SK-N-SH (cell line): Measurements from ENCODE around the gene HUWE1. TPM values are rescaled to one million over a fixed set of nuclear protein-coding genes. Genes with fewer than 3 reads are reported as not detected.

ENCODE experiments used
- CTCF ChIA-PET: fragments of 300-600, 350-600 bp; formaldehyde crosslinking; extraction: SDS; loops from one replicate; lab custom pipeline; 2021; lab: Yijun Ruan, JAX
- POLR2A ChIA-PET: fragments of 350-600 bp; sonication (Branson Sonifier 250); formaldehyde crosslinking; extraction: SDS; loops from one replicate; lab custom pipeline; 2020; ENCODE audit warnings: antibody characterized with exemption, inconsistent platforms; lab: Yijun Ruan, JAX
- DNase-seq: peaks from one replicate; pipeline ENCODE4 v3.0.0; 2012
- H2AFZ ChIP-seq: fragments of 200-600 bp; sonication (generic); 2 replicates; pipeline ENCODE4 v1.8.1; 2016; ENCODE audit warnings: antibody characterized with exemption, mild to moderate bottlenecking, low read depth
- H3F3A ChIP-seq: fragments of 200-600 bp; sonication (generic); replicated peaks from 2 replicates; pipeline ENCODE3; 2016; ENCODE audit warnings: antibody characterized with exemption, mild to moderate bottlenecking; ENCODE audit not compliant: insufficient read depth
- H3K27ac ChIP-seq, 2 experiments: fragments of 200-500 bp in 1 of 2; fragments of 200-600 bp in 1 of 2; sonication (Bioruptor generic) in 1 of 2; sonication (generic), shearing (Covaris generic) in 1 of 2; 2 replicates each; pipeline versions ENCODE4 v1.5.1 to v1.6.1; 2014 to 2016; ENCODE audit warnings: low read depth in 2 of 2, inconsistent platforms in 1 of 2, low read length in 1 of 2, mild to moderate bottlenecking in 1 of 2, mixed read lengths in 1 of 2
- H3K27me3 ChIP-seq: fragments of 200-600 bp; sonication (generic), shearing (Covaris generic); 2 replicates; pipeline ENCODE4 v1.6.1; 2016; ENCODE audit warnings: mixed run types; ENCODE audit not compliant: insufficient read depth
- H3K36me3 ChIP-seq, 2 experiments: fragments of 200-500 bp in 1 of 2; fragments of 200-600 bp in 1 of 2; sonication (Bioruptor generic) in 1 of 2; sonication (generic) in 1 of 2; replicated peaks in 1 of 2; 2 replicates each; pipeline versions ENCODE3 to v1.5.1; 2014 to 2016; ENCODE audit warnings: low read length in 1 of 2, mild to moderate bottlenecking in 1 of 2; ENCODE audit not compliant: insufficient read depth in 2 of 2, control insufficient read depth in 1 of 2
- H3K4me1 ChIP-seq, 2 experiments: fragments of 200-500 bp in 1 of 2; fragments of 200-600 bp in 1 of 2; sonication (Bioruptor generic) in 1 of 2; sonication (generic), shearing (Covaris generic) in 1 of 2; 2 replicates each; pipeline versions ENCODE4 v1.5.1 to v1.6.1; 2014 to 2016; ENCODE audit warnings: low read depth in 1 of 2, low read length in 1 of 2, mixed run types in 1 of 2; ENCODE audit not compliant: insufficient read depth in 2 of 2, control insufficient read depth in 1 of 2
- H3K4me2 ChIP-seq: fragments of 200-600 bp; sonication (generic), shearing (Covaris generic); 2 replicates; pipeline ENCODE4 v1.6.1; 2017; ENCODE audit warnings: mixed run types
- H3K4me3 ChIP-seq, 2 experiments: fragments of 200-500 bp in 1 of 2; fragments of 200-600 bp in 1 of 2; sonication (Bioruptor generic) in 1 of 2; sonication (generic), shearing (Covaris generic) in 1 of 2; 2 replicates each; pipeline versions ENCODE4 v1.5.1 to v1.8.1; 2014 to 2016; ENCODE audit warnings: low read depth in 2 of 2, inconsistent platforms in 1 of 2, low read length in 1 of 2, mild to moderate bottlenecking in 1 of 2, mixed read lengths in 1 of 2, moderate library complexity in 1 of 2
- H3K79me2 ChIP-seq: fragments of 200-600 bp; sonication (generic); 2 replicates; pipeline ENCODE4 v1.8.1; 2017; ENCODE audit warnings: mild to moderate bottlenecking; ENCODE audit not compliant: insufficient read depth
- H3K9ac ChIP-seq: fragments of 200-600 bp; sonication (generic); 2 replicates; pipeline ENCODE4 v1.6.1; 2017; ENCODE audit warnings: mixed run types
- H3K9me2 ChIP-seq: fragments of 200-600 bp; sonication (generic); 2 replicates; pipeline ENCODE4 v1.6.1; 2017; ENCODE audit warnings: mixed run types
- H3K9me3 ChIP-seq: fragments of 200-600 bp; sonication (generic); 2 replicates; pipeline ENCODE4 v1.6.1; 2017; ENCODE audit warnings: mixed run types, mild to moderate bottlenecking, moderate library complexity
- H4K20me1 ChIP-seq: fragments of 200-600 bp; sonication (generic); 2 replicates; pipeline ENCODE4 v1.6.1; 2017; ENCODE audit warnings: mild to moderate bottlenecking, mixed run types; ENCODE audit not compliant: insufficient read depth
- CHD2 ChIP-seq: fragments of 150-350 bp; IDR thresholded peaks from 2 replicates; pipeline ENCODE4 v1.6.1; 2018; ENCODE audit warnings: low read length; ENCODE audit not compliant: partially characterized antibody
- EP300 ChIP-seq, 2 experiments: IDR thresholded peaks; 2 replicates each; pipeline versions ENCODE4 v1.4.0 to v1.6.1; 2012; ENCODE audit warnings: borderline replicate concordance in 1 of 2, low read depth in 1 of 2, low read length in 1 of 2
- FOSL2 ChIP-seq: IDR thresholded peaks from 2 replicates; pipeline ENCODE4 v1.4.0; 2012; ENCODE audit warnings: low read depth, mild to moderate bottlenecking, moderate library complexity, borderline replicate concordance
- FOXJ3 ChIP-seq: sonication (generic); formaldehyde crosslinking; IDR thresholded peaks from 2 replicates; pipeline ENCODE4 v1.5.1; 2020; ENCODE audit warnings: mild to moderate bottlenecking, missing genetic modification reagents
- FOXM1 ChIP-seq: IDR thresholded peaks from 2 replicates; pipeline ENCODE4 v1.4.0; 2012; ENCODE audit warnings: low read depth, mild to moderate bottlenecking
- JUND ChIP-seq: IDR thresholded peaks from 2 replicates; pipeline ENCODE4 v1.4.0; 2012
- MEF2A ChIP-seq: IDR thresholded peaks from 2 replicates; pipeline ENCODE4 v1.4.0; 2012; ENCODE audit warnings: low read depth, borderline replicate concordance
- TCF12 ChIP-seq: IDR thresholded peaks from 2 replicates; pipeline ENCODE4 v1.4.0; 2012
- WGBS: methylation state at CpG from one replicate; pipeline ENCODE4 v1.1.6; 2017; ENCODE audit warnings: low lambda C conversion rate; 5-methylcytosine and 5-hydroxymethylcytosine counted together
- polyA plus RNA-seq, 3 experiments: library from polyadenylated mRNA; depleted of rRNA; stranded (reverse); fragments of >200 nt; gene quantifications; 2 replicates each; pipeline ENCODE4 v1.2.3, GENCODE V29; 2012
- TF ChIP-seq, protein P1 (sequence below): IDR thresholded peaks from 2 replicates; pipeline ENCODE4; 2012
- TF ChIP-seq, protein P2 (sequence below): IDR thresholded peaks from 2 replicates; pipeline ENCODE4 v1.4.0; 2012; ENCODE audit warnings: low read depth, borderline replicate concordance

Gene HUWE1
- polyA plus RNA-seq, 1 of the 3 experiments (the other 2 are of a cell fraction), result 43.4 TPM

DNA sequence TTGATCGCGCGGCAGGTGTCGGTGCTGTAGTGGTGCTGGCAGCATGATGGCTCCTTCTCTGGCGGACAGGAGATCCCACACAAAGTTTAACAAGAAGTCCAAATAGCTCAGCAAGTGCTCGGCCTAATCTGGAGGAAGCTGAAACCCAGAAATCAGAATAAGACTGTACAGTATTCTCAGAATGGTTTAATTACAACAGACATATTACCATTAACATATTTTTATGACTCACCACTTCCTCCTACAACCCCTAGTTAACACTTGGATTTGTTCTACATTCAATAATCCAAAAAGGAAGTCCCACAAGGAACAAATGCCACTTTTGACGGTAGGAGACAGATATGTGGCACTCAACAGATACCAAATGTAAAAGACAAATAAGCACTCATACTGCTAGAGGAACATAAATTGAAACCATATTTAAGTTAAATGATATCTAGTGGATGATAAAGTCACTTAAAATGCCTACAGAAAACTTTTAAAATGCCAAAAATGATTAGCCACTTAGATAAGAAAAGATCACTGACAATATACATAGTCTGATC is 91.2 kb downstream of the HUWE1 start:
- CTCF ChIA-PET, result no interaction called here
- peak overlapping the region; percentile 27; the same call in 1 of the 2 replicates for H3K4me2 ChIP-seq
- DNase-seq, result no peak

DNA sequence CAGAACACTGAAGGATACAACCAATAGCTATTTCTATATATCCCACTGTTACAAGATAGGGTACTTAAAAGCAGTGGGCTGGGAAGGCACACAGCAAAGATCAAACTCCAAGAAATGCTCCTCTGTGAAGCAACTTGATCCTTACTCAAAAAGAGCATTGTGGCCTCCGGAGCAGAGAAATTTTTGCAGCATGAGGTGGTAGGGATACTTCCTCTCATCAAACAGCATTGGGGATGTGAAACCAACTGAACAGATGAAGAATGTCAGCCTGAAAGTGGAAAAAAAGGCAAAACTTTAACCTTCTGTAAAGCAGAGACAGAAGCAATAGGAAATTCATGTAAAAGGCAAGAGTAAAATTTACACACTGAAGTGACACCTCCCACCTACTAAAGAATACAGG is 92.2 kb downstream of the HUWE1 start:
- Histone ChIP-seq H2AFZ (no peak overlapping the region), H3K27ac (peak overlapping the region; percentile 64 to 67; a peak in 3 of 4 replicates), H3K36me3 (peaks cover 40 to 55% of the 10 kb centered on the region in 2 experiments), H3F3A (peaks cover 19% of the 10 kb centered on the region), H3K4me3 (no peak overlapping the region), H3K4me1 (peaks cover 0 to 11% of the 10 kb centered on the region in 2 experiments; a peak in 3 of 4 replicates), H3K27me3 (no peaks in the 10 kb centered on the region), H4K20me1 (no peaks in the 10 kb centered on the region), H3K9me3 (no peaks in the 10 kb centered on the region), H3K79me2 (peaks cover 11% of the 10 kb centered on the region; the same call in 1 of the 2 replicates), H3K4me2 (peak overlapping the region; percentile 27), H3K9me2 (no peaks in the 10 kb centered on the region), H3K9ac (no peak overlapping the region; the same call in 1 of the 2 replicates)
- TF ChIP-seq JUND, result 0 out of 2 replicates have a peak, but pooled peaks have one; percentile 23
- TF ChIP-seq TCF12, result 0 out of 2 replicates have a peak, but pooled peaks have one; percentile 12
- TF ChIP-seq FOSL2, result peak; percentile 14; the same call in 1 of the 2 replicates
- TF ChIP-seq FOXJ3, result no peak
- ChIA-PET POLR2A (no interaction called here), CTCF (no interaction called here)
- WGBS, result 17% methylated on average over 1 of the region's 1 CpG
- no peak for DNase-seq

More for the DNA sequence above, 91.2 kb downstream of the HUWE1 start:
- TF ChIP-seq FOXM1 (no peak), TCF12 (peak; percentile 49; the same call in 1 of the 2 replicates), EP300 (IDR thresholded peaks at IDR 0.05; ENCODE audit: borderline replicate concordance in 1 of 2, low read depth in 1 of 2, low read length in 1 of 2) (no peak), JUND (peak; percentile 15; the same call in 1 of the 2 replicates), FOSL2 (peak; percentile 17; the same call in 1 of the 2 replicates), CHD2 (no peak), MEF2A (no peak)
- TF ChIP-seq, protein P1, sequence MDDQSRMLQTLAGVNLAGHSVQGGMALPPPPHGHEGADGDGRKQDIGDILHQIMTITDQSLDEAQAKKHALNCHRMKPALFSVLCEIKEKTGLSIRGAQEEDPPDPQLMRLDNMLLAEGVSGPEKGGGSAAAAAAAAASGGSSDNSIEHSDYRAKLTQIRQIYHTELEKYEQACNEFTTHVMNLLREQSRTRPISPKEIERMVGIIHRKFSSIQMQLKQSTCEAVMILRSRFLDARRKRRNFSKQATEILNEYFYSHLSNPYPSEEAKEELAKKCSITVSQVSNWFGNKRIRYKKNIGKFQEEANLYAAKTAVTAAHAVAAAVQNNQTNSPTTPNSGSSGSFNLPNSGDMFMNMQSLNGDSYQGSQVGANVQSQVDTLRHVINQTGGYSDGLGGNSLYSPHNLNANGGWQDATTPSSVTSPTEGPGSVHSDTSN, result peak; percentile 65; the same call in 1 of the 2 replicates
- TF ChIP-seq, protein P2, sequence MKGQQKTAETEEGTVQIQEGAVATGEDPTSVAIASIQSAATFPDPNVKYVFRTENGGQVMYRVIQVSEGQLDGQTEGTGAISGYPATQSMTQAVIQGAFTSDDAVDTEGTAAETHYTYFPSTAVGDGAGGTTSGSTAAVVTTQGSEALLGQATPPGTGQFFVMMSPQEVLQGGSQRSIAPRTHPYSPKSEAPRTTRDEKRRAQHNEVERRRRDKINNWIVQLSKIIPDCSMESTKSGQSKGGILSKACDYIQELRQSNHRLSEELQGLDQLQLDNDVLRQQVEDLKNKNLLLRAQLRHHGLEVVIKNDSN, result no peak
- 63% methylated on average over 7 of the region's 7 CpGs for WGBS
- H3K27ac ChIP-seq, result peak overlapping the region; percentile 64 to 67; a peak in 3 of 4 replicates
- peaks cover 19% of the 10 kb centered on the region for H3F3A ChIP-seq
- no peaks in the 10 kb centered on the region for H3K27me3 ChIP-seq
- H4K20me1 ChIP-seq, result no peaks in the 10 kb centered on the region
- H3K4me1 ChIP-seq, result peaks cover 0 to 11% of the 10 kb centered on the region in 2 experiments; a peak in 3 of 4 replicates
- H3K4me3 ChIP-seq, result no peak overlapping the region
- H3K36me3 ChIP-seq, result peaks cover 44 to 56% of the 10 kb centered on the region in 2 experiments
- H3K79me2 ChIP-seq, result peaks cover 11% of the 10 kb centered on the region; the same call in 1 of the 2 replicates
- no peaks in the 10 kb centered on the region for H3K9me2 ChIP-seq
- H3K9ac ChIP-seq, result no peak overlapping the region
- POLR2A ChIA-PET, result no interaction called here
- no peak overlapping the region for H2AFZ ChIP-seq
- no peaks in the 10 kb centered on the region for H3K9me3 ChIP-seq
